Astrocyte of the cerebellum (primary cell): Measurements from ENCODE around the gene MT1M.
"Not testable (repeated sequence)": the region's sequence is repeated elsewhere in the genome, so short reads cannot be mapped to it uniquely, and the experiment has no call there.

Experiments
- DNase-seq: peaks from one replicate; pipeline ENCODE4 v3.0.0-alpha.2; 2011; ENCODE audit warnings: low read depth
- H3K4me3 ChIP-seq: 2 replicates; pipeline ENCODE4 v1.5.1; 2011; ENCODE audit warnings: mild to moderate bottlenecking, low read depth, low read length, moderate library complexity
- CTCF ChIP-seq: IDR thresholded peaks from 2 replicates; pipeline ENCODE4 v1.5.1; 2012; ENCODE audit warnings: low read length, low read depth, moderate library complexity, mild to moderate bottlenecking; ENCODE audit errors: missing control alignments
- in situ Hi-C: cut with HindIII; loops from 2 replicates; pipeline ENCODE4 v1.10.0; 2017; ENCODE audit warnings: low sequenced_read_pairs

MT1M gene

GRCh38 chr16:56673921-56674320 is 41.5 kb downstream of the MT1M start:
- in situ Hi-C loops: no loop called here
- TF ChIP-seq CTCF: peak; percentile 75
- DNase-seq: no peak
- no peak overlapping the region for H3K4me3 ChIP-seq

GRCh38 chr16:56674570-56674969 is 42.1 kb downstream of the MT1M start:
- in situ Hi-C loops, H3K4me3 ChIP-seq, DNase-seq: not testable (repeated sequence)

- peak overlapping the region; percentile 9 for H3K4me3 ChIP-seq
- in situ Hi-C loops: no loop called here
- no peak for DNase-seq
- TF ChIP-seq CTCF: no peak
These were observed 43.3 kb downstream of the MT1M start for GRCh38 chr16:56675685-56676210.

GRCh38 chr16:56677474-56677873 is 45.0 kb downstream of the MT1M start:
- in situ Hi-C loops: no loop called here
- no peak overlapping the region for H3K4me3 ChIP-seq
- TF ChIP-seq CTCF: no peak
- DNase-seq: no peak

- DNase-seq: no peak
- in situ Hi-C loops: no loop called here
- H3K4me3 ChIP-seq: no peak overlapping the region
- no peak for TF ChIP-seq CTCF
These were observed 46.7 kb downstream of the MT1M start for GRCh38 chr16:56679078-56679730.

- H3K4me3 ChIP-seq: no peak overlapping the region
- DNase-seq: no peak
- in situ Hi-C loops: no loop called here
- no peak for TF ChIP-seq CTCF
These were observed 47.4 kb downstream of the MT1M start for GRCh38 chr16:56679818-56680217.

GRCh38 chr16:56681939-56682702 is 49.7 kb downstream of the MT1M start, which contains the start of gene MT1X:
Gene MT1X (plus strand): TSS chr16:56682470. CDS start chr16:56682541, 71 bp downstream.
- peak within 1 kb of the TSS; percentile 45 for H3K4me3 ChIP-seq
- in situ Hi-C loops: no loop called here
- no peak for TF ChIP-seq CTCF
- peak; percentile 38 for DNase-seq
